NCI-H128 (cell line): Measurements from ENCODE around the gene PLSCR1.
"Not testable (repeated sequence)": the region's sequence is repeated elsewhere in the genome, so short reads cannot be mapped to it uniquely, and the experiment has no call there.

Experiments used
- DNase-seq: peaks from one replicate; lab custom pipeline; 2025; ENCODE audit not compliant: unreplicated experiment; lab: John Stamatoyannopoulos, UW

Gene PLSCR1

DNA sequence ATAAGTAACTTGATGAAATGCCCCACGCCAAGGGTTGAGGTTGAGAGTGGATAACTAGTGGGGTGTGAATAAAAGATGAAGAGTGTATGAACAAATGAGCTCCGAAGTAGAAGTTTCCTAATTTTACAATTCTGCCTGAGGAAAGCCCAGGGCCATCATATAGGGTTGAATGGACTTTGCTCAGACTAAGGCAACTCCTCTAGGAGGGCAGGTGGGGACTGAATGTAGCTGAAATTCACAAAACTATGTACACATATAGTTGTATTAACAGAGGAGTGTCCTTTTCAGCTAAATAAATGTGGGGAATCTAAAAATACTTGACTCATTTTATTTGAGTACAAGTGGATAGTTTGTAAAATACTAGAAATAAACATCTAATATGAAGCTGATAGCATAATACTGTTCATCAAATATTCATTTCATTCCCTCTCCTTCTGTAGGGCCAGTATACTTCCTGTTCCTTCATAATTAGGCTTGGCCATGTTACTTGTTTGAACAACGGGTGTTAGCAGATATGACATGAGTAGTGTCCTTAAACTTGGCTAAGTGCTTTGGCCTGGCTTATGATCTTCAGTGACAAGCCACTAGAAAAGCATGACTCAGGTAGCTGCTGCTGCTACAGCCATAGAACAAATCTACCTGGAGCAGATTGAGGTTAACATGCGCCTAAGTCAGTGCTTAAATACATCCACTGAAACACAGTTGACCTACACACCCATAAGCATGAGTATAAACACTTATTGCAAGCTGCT, 26.5 kb downstream of the PLSCR1 start:
- DNase-seq: no peak

DNA sequence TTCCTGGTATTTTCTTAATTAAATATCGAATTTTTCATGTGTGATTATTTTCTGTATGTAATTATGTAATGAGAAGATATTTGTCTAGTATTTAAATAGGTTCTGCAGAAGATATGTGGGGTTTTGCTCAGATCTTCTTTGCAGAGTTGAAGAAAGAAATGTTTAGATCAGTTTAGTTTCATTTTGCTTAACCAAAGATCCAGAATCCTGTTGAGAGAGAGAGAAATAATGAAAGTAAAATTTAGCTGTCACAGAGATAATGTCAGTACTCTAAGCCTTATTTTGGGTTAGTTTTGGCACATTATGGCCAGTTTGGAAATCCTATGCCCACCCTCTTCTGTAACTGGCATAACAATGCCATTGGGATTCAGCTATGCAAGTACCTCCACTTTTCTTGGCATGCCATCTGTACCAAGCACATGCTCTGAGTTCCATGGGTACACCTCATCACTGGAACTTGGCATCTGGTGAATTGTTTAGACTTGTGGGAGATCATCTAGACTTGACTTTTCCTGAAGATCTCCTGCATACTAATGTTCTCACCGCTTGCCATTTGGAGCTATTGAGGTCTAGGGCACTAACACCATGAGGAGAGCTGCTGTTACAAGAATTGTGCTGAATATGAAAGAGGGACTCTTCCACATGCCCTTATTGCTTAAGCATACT, 30.9 kb downstream of the PLSCR1 start:
- no peak for DNase-seq

DNA sequence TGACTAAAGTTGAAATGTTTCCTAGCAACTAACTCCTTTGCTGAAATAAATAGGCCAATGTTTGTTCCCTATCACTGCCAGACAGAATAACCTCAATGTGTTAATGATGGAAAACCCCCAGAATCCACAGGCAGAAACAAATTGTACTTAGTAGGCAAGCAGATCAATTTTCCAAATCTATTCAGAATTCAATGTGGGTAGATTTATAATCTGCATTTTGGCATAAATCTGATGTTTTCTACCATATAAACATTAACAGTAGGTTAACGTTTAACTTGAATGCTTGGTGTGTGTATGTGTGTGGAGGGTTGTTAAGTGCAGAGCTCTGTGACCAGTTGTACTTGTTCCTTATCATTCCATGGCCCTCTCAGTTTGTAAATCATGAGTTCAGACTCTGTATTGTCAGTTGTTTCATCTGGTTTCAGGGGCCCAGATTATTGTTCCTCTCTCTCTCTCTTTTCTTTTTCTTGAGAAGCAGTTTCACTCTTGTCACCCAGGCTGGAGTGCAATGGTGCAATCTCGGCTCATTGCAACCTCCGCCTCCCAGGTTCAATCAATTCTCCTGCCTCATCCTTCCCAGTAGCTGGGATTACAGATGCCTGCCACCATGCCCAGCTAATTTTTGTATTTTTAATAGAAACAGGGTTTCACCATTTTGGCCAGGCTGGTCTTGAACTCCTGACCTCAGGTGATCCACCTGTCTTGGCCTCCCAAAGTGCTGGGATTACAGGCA, 32.8 kb downstream of the PLSCR1 start:
- no peak for DNase-seq

DNA sequence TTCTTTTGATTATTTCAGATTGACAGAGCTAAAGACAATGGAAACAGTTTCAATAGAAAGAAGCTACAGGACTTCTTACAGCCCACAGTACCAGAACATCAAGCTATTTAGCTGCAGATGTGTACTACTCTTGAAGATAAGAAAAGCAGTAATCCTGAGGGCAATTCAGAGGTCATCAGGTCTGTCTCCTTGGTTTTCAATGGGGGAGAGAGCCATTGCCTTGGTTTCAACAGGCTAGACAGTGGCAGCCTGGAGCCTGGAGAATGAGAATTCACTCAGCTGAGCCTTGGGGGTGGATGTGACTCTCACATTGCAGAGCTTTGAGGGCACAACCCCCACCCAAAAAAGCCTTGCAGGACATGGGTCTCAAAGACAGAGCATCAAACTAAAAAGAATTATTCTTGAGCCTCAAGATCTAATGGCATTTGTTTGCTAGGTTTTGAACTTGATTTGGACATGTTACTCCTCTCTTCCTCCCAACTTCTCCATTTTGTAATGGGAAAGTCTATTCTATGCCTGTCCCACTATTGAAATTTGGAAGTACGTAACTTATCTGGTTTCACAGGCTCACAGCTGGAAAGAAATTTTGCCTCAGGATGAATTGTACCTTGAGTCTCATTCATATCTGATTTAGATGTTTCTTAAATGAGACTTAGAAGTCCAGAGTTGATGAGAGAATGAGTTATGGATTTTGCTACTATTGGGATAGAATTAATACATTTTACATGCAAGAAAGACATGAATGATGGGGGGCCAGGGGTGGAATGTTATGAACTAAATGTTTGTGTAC, 36.9 kb downstream of the PLSCR1 start:
- no peak for DNase-seq

DNA sequence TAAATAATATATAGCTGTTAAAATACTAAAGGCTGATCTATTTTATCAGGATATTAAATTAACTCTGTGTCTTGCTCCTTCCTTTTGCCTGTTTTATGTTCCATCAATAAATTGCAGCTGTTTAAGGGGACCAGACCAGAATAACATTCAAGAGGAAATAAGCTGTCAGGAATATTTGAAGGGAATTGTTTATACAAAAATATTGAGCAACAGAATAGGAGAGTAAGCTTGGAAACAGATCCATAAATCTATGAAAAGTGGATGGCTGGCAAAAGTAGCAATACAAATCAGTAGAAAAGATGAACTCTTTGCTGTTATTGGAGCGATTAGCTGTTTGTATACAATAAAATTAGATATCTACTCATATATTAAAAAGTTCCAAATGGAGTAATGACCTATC, 38.9 kb downstream of the PLSCR1 start:
- DNase-seq: no peak

DNA sequence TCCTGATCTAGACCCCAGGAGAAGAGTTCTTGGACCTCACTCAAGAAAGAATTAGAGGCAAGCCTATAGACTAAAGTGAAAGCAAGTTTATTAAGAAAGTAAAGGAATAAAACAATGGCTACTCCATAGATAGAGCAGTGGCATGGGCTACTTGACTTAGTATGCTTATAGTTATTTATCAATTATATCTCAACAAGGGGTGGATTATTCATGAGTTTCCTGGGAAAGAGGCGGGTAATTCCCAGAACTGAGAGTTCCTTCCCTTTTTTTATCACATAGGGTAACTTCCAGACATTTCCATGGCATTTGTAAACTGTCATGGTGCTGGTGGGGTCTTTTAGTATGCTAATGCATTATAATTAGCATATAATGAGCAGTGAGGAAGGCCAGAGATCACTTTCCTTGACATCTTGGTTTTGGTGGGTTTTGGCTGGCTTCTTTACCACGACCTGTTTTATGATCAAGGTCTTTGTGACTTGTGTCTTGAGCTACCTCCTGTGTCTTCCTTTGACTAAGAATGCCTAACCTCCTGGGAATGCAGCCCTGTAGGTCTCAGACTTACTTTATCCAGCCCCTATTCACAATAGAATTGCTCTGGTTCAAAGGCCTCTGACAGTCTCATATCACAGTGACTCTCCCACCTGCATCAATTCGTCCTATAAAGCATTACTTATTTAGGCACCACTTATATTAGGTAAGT, 39.8 kb downstream of the PLSCR1 start:
- no peak for DNase-seq

DNA sequence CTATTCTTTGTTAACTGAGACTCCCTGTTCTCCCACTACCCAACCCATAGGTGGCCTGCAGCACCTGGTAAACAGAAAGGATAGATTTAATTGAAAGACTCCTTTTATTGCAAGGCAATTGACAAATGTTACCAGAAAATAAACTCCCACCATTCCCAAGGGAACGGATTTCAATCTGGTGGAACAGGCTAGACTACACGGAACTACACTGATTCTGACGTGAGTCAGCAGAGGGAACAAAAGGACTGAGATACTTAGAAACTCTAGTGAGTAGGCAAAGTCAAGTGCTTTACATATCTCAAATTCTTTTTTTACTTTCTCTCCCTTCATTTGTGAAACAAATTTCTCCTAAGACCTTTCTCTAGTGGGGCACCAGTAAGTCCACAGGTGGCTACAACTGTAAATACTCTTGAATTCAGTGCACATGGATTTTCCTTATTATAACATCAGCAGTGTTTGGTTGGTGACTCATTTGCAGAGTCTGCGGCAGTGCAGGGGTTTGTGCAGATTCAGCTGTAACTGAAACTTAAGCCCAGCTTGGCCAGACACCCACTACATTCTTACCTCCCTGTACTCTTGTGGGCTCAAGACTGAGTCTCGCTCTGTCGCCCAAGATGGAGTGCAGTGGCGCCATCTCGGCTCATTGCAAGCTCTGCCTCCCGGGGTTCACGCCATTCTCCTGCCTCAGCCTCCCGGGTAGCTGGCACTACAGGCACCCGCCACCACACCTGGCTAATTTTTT, 40.8 kb downstream of the PLSCR1 start:
- DNase-seq: peak; percentile 16

DNA sequence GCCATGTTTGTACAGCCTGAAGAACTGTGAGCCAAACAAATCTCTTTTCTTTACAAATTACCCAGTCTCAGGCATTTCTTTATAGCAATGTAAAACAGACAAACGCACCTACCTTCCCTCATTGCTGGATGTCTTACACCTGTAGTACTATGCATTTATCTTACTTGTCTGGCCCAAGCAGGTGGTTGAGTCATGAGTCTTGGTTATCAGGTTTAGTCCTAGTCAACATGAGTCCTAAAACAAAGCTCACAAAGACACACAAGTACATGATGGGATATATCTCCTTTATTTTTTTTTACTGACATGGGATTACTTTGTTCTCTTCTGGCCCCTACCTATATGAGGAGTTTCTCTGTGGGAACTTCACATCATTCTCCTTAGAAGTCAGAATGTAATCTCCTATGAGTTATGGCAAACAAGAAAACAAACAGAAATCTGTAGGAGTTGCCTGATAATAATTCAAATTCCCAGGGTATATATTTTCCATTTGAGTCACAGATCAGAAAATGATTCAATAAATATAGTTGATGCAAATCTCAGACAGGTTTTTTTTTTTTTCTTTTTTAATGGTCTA, 41.4 kb downstream of the PLSCR1 start:
- DNase-seq: no peak

DNA sequence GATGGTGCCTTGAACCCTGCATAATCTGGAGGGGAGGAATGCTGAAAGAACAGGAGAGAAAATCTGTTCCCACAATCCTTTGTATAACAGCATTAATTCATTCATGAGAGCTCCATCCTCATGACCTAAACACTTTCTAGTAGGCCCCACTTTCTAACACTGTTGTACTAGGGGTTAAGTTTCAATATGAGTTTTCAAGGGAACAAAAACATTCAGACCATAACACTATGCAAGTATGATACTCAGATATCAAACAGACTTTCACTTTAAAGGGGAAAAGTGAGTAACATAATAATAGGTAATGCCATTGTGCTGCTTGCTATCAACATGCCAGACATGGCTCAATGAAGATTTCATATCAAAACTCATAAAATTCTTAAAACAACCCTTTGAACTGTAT, 42.7 kb downstream of the PLSCR1 start:
- no peak for DNase-seq

DNA sequence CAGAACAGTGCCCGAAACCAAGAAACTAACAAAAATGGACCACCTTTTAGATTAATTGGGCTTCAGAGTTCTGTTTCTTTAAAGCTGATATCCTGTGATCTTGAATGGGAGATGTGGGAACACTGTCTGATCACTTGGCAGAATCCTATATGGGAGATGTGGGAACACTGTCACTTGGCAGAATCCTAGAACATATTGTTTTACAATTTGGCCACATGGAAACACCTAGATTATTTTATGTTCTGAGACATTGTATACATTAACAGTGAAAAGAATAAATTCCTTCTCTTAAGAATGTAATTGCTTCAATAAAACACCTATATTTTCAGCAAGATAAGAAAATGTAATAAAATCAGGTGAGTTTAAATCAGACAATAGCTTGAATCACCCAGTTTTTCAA, 44.7 kb downstream of the PLSCR1 start:
- DNase-seq: no peak

DNA sequence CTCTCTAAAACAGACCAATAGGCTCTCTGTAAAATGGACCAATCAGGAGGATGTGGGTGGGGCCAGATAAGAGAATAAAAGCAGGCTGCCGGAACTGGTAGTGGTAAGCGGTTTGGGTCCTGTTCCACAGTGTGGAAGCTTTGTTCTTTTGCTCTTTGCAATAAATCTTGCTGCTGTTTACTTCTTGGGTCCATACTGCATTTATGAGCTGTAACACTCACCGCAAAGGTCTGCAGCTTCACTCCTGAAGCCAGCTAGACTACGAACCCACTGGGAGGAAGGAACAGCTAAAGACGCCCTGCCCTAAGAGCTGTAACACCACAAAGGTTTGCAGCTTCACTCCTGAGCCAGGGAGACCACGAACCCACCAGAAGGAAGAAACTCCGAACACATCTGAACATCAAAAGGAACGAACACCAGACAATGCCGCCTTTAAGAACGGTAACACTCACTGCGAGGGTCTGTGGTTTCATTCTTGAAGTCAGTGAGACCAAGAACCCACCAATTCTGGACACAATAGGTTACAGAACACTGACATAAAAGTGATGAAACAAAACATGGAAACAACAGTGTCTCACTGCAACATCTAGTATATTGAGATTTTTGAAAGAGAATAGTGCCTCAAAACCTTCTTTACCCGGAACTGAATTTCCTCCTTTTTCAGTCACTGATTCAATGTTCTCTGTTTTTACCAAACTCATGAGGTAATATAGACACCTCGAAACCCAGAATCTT, 46.2 kb downstream of the PLSCR1 start:
- DNase-seq: no peak

DNA sequence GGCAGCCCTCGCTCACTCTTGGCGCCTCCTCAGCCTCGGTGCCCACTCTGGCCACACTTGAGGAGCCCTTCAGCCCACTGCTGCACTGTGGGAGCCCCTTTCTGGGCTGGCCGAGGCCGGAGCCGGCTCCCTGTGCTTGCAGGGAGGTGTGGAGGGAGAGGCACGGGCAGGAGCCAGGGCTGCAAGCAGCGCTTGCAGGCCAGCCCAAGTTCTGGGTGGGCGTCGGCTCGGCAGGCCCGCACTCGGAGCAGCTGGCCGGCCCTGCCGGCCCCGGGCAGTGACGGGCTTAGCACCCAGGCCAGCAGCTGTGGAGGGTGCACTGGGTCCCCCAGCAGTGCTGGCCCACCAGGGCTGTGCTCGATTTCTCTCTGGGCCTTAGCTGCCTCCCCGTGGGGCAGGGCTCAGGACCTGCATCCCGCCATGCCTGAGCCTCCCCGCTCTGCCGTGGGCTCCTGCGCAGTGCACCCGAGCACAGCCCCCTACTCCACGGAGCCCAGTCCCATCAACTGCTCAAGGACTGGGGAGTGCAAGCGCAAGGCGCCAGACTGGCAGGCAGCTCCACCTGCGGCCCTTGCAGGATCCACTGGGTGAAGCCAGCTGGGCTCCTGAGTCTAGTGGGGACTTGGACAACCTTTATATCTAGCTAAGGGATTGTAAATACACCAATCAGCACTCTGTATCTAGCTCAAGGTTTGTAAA, 47.1 kb downstream of the PLSCR1 start:
- DNase-seq: not testable (repeated sequence)

DNA sequence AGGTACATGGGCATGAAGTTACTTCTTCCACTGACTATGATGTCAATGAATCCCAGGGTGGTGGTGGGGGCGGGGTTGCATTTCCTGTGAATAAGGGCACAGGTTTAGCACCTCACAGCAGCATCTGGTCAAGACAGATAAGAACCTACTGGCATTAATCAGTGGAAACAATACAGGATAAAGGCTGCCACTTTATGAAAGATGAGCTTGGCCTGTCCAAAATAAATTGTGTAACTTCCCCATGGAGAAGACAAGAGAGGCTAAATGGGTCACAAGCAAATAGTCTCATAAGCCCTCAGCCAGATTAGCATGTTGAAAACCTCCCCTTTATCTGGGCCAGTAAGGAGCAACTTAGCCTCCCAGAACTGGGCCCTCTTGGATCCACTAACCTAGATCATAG, 47.7 kb downstream of the PLSCR1 start:
- DNase-seq: no peak

DNA sequence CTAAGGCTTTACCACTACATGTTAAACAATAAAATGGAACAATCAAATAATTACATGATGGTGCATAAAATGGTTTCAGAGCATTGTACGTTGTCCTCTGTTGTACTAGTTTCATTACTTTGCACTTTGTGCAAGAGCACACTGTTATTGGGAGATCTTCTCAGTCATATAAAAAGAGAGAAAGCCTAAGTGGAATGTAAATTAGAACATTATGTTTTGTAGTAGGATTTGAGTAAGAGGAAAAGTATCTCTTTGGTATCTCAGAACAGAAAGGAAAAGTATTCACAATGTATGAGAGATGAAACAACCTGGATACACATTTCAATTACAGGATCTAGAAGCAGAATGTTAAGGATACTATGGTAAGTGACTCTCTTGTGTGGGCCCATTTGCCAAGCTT, 48.2 kb downstream of the PLSCR1 start:
- no peak for DNase-seq

DNA sequence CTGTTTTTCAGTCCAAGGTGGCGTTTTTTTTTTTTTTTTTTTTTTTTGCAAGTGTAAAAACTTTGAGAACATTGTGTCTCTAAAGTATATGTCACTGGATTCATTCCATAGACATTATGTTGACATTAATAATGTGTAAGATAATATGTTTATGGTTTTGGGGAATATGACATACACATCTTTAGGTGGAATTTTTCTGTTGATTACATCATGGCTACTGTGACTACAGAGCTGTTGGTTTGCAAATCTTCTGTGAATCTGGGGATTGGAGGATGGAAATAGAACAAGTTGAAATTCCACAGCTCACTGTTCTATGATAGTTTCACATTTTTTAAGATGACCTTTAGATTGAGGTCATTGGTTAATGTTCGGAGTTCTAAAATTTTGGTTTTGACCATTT, 50.6 kb downstream of the PLSCR1 start:
- DNase-seq: no peak

DNA sequence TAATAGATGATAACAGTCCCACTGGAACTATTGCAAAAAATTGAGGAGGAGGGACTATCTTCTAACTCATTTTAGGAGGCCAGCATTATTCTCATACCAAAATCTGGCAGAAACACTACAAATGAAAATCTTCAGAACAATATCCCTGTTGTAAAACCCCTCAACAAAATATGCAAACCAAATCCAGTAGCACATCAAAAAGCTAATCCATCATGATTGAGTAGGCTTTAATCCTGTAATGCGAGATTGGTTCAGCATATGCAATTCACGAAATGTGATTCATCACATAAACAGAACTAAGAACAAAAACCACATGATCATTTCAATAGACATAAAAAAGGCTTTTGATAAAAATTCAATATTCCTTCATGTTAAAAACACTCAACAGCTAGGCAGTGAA, 51.2 kb downstream of the PLSCR1 start:
- no peak for DNase-seq

DNA sequence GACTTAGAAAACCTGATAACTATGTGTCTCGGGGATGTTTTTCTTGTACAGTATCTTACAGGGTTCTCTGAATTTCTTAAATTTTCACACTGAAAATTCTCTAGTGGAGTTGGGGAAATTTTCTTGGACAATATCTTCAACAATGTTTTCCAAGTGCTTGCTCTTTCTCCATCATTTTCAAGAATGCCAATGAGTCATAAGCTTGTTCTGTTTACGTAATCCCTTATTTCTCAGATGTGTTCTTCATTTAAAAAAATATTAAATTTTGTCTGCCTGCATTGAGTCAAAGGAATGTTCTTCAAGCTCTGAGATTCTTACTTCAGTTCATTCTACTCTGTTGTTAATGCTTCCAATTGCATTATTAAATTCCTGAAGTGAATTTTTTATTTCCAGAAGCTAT, 53.1 kb downstream of the PLSCR1 start:
- no peak for DNase-seq

DNA sequence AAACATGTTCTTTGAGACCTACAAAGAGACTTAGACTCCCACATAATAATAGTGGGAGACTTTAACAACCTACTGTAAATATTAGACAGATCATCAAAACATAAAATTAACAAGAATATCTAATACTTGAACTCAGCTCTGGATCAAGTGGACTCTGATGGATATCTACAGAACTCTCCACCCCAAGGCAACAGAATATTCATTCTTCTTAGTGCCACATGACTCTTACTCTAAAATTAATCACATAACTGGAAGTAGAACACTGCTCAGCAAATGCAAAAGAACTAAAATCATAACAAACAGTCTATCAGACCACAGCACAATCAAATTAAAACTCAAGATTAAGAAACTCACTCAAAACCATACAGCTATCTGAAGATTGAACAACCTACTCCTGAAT, 59.1 kb downstream of the PLSCR1 start:
- DNase-seq: no peak
